DMS153 (cell line): ENCODE measurements around the gene NCKAP5.

Experiments
- DNase-seq: peaks from one replicate; lab custom pipeline; 2025; lab: John Stamatoyannopoulos, UW

Gene NCKAP5

GRCh38 chr2:132797071-132797470 lies 771.2 kb downstream of the NCKAP5 start:
- no peak for DNase-seq

GRCh38 chr2:132795220-132795619 lies 773.0 kb downstream of the NCKAP5 start:
- no peak for DNase-seq

GRCh38 chr2:132793532-132793931 lies 774.7 kb downstream of the NCKAP5 start:
- DNase-seq: no peak

DNA sequence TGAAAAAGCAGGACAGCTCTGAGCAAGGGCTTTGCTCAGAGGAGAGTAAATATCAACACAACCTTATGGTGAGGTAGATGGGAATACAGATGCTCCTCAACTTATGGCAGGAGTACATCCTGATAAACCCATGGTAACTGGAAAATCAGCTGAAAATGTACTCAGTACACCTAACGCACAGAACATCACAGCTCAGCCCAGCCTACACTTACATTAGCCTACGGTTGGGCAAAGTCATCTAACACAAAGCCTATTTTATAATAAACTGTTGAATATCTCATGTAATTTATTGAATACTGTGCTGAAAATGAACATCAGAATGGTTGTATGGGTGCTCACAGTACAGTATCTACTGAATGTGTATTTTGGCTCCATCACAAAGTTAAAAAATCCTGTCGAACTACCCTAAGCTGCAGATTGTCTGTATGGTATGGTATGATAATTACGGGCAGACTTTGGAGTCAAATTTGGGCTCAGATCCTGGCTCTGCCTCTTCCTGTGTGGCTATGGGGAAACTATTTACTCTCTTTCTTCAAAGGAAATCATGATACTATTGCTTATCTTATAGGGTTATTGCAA lies 778.0 kb downstream of the NCKAP5 start:
- peak; percentile 28 for DNase-seq

- DNase-seq: no peak
Observed at GRCh38 chr2:132789066-132789465, 779.2 kb downstream of the NCKAP5 start.

GRCh38 chr2:132788310-132788838 lies 779.9 kb downstream of the NCKAP5 start:
- DNase-seq: no peak

- no peak for DNase-seq
Observed at GRCh38 chr2:132783883-132784282, 784.4 kb downstream of the NCKAP5 start.

DNA sequence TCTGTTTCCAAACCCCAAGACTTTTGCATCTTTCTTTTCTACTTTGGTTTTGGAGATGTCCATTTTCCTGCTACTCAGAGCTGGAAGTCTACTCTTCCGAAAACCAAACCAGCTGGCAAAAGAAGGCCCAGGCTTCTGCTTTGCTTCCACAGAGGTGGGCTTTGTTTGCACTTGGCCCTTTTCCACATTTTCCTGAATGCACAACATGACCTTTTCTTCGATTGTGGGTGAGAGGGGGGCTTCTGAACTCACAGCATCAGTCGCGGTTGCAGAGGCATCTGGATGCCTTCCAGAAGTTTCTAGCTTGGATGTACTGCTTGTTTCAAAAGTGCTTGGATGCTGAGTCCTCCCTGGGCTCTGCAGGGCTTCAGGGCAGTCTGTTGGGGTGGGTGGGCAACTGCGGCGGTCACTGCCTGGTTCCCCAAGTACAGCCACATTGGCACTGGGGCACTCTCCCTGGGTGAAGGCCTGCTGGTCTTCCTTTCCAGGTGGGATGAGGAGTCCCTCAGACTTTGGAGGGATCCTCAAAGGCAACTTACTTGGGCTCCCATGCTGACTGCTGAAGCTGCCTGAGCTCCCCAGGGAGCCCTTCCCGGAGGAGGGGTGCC lies 786.0 kb downstream of the NCKAP5 start:
- no peak for DNase-seq

DNA sequence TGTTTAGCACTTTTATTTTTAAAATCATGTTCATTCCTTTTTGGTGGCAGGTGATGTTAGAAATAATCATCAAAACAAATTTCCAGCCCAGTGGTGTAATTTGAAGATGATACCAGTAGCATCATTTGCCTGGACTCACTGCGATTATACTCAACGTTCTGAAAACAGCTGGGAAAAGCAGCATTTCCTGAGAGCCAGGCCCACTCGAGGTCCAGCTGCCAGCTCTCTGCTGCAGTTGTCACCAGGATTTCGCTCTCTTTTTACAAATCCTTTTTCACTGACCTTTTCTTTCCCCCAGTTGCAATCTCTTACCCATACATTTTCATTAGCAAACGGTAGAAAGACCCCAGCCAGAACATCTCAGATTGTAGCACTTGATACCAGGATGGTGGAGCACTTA lies 787.6 kb downstream of the NCKAP5 start:
- DNase-seq: no peak

- no peak for DNase-seq
Observed at GRCh38 chr2:132779206-132779721, 789.0 kb downstream of the NCKAP5 start.

DNA sequence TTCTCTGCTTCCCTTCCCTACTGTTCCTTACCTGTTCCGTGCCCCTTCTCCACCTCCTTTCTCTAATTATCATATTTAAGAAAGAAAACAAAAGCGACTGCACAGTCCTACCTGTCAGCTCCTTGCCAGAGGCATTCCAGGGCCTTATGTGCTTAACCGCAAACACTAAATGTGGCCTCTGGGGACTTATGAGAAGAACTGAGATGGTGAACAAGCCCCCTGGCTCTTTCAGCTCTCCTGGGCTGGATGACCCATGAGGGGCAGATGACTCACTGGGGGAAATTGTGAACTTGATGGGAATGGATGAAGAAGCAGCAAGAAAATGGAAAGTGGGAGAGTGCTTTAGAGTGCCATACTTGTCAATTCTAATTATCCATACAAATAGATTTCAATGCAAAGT lies 792.0 kb downstream of the NCKAP5 start:
- DNase-seq: no peak

GRCh38 chr2:132774189-132774588 lies 794.1 kb downstream of the NCKAP5 start:
- no peak for DNase-seq

DNA sequence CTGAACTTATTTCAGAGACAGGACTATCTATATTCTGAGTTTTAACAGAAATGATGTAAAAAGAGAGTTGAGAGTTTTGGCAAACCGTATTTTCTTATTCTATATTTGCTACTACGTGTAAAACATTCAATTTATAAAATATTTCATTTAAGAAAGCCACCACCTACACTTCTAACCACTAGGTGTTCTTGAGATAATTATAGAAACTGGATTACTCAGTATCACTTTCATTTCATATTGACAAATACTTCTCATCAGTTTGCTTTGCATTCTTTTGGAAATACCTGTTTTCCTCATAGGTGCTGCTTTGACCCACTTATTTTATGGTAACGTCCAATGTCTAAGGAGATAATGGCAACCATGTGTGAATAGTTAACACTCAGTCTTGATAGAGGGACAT lies 794.9 kb downstream of the NCKAP5 start:
- no peak for DNase-seq

DNA sequence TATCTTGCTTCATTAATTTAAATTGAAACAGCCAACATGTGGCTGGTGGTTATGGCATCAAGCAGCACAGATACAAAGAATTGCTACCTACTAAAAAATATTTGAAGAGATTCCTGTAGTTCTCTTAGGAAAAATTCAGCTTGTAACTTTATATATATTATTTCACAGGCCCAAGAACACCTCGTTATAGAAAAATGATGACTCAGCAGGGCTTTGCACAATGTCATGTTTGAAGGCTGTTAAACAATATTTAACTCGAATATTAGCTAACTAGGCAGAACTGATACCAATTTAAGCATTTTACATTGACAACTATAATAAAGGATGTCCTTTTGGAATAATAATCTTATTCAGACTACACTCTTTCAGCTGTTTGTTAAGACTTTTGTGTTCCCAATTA lies 795.9 kb downstream of the NCKAP5 start:
- no peak for DNase-seq

- no peak for DNase-seq
Observed at GRCh38 chr2:132766573-132766972, 801.7 kb downstream of the NCKAP5 start.

DNA sequence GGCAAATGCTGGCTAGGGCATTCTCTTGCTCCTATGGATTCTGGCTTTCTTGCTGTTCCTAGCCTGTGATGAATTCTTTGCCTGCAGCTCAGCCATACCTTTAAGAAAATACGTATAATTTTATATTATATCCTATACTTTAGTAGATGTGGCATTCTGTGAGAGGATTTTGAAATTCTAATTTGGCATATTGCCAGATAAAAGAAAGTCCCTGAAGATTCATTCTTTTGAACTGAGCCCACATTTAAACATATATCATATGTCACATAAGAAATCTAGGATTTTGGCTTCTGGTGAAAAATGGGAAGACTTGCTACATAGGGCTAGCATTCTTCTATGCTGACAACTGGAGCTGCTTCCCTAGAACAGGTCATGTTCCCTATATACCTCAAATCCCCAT lies 806.8 kb downstream of the NCKAP5 start:
- DNase-seq: no peak

DNA sequence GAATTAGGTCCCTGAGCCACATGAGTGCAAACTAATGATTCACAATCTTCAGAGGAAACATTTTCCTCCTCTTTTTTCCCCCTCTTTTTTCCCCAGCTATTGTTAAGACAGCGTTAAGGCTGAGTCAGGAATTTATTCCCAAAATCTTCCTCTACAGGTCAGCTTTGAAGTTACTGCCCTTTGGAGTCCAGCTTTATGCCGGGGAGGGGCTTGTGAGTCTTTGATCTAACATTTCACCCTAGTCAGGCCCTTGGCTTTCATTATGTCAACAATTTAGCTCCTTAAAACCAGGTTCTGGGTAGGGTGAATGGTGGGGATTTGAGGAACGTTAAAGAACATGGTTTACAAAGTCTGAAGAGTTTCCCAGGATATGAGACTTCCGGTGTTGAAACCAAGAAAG lies 807.3 kb downstream of the NCKAP5 start:
- no peak for DNase-seq

DNA sequence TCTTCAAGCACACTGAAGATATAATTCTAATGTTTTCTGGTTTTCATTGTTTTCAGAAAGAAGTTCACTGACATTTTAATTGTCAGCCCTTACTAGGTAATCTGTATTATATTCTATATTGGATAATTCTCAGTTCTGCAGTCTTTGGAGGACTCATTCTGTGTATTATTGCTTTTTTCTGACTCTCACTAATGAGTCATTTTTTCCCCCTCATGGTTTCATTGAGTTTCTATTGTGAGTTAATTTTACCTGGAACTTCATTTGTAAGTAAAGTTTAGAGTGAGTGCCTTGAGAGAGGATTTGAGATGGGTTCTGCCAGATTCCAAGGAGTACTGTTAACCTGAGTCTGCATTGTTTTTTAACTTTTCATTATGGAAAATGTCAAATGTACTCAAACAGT lies 807.9 kb downstream of the NCKAP5 start:
- DNase-seq: no peak

DNA sequence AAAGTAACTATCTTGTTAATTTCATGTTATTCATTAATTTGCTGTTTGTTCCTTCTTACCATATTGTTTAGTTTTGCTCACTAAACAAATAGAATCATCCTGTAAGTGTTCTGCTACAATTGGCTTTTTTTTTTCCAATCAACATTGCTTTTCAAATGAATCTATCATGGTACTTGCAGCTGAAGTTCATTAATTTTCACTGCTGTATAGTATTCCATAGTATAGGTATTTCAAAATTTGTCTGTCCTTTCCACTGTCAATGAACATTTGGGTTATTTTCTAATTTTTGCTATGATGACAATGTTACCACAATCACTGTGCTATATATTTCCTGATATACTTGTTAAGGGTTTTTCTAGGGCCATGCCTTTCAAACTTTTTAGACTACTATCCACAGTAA lies 809.3 kb downstream of the NCKAP5 start:
- no peak for DNase-seq

DNA sequence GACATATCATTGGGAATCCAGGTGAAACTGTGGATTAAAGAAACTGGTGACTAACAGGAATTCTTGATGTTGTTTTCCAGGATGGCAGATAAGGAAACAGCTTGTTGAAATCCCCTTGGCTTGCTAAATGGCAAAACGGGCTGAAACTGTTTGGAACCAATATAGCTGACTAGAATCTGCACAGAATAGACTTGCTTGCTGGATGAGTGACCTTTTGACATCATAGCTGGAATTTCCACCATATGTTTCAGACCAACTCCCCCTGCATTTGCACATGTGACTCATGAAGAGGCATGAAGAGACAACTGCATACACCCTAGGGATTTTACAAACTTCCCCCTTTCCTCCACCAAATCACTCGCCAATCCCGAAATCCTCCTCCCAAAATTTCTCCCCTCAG lies 810.6 kb downstream of the NCKAP5 start:
- DNase-seq: no peak

GRCh38 chr2:132757002-132757589 lies 811.2 kb downstream of the NCKAP5 start:
- DNase-seq: no peak

GRCh38 chr2:132754867-132755472 lies 813.3 kb downstream of the NCKAP5 start:
- DNase-seq: no peak

DNA sequence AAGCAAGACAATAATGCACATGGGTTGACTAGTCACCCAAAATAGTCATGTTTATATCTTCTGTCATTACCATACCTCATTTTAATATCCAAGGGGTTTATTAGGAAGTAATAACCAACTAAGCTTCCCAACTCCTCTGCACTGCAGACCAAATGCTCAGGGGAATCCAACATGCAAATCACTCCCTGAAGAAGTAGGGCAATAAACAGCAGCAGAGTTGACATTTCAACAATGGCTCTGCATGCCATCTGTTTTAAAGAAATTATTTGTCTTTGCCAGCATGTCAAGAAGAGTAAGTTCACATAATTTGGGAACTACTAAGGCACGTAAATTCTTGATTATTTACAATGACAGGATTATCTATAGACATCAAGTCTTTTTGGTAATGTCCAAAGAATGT lies 813.9 kb downstream of the NCKAP5 start:
- no peak for DNase-seq
